GM12891 (cell line): Measurements from ENCODE around the gene HYAL4.

ENCODE experiments used
- DNase-seq: peaks from one replicate; pipeline ENCODE4 v3.0.0; 2011; ENCODE audit warnings: low spot score; ENCODE audit not compliant: insufficient read length
- FAIRE-seq: peaks from 2 replicates; lab custom pipeline; 2011; peaks lifted over from hg19 to GRCh38; lab: Jason Lieb, UNC
- PAX5 ChIP-seq: IDR thresholded peaks from 2 replicates; pipeline ENCODE4 v1.6.1; 2011; ENCODE audit warnings: low read length, moderate library complexity, mild to moderate bottlenecking; ENCODE audit not compliant: insufficient read depth, severe bottlenecking
- POLR2A ChIP-seq: IDR thresholded peaks from 2 replicates; pipeline ENCODE4 v1.6.1; 2011; ENCODE audit warnings: low read depth, low read length, control low read depth
- POLR2AphosphoS5 ChIP-seq: IDR thresholded peaks from 2 replicates; pipeline ENCODE4 v1.6.1; 2011; ENCODE audit warnings: low read depth, low read length, control low read depth
- POU2F2 ChIP-seq: IDR thresholded peaks from 2 replicates; pipeline ENCODE4 v1.6.1; 2011; ENCODE audit warnings: low read depth, mild to moderate bottlenecking, control low read depth, low read length, moderate library complexity
- SPI1 ChIP-seq: IDR thresholded peaks from 2 replicates; pipeline ENCODE4 v1.6.1; 2011; ENCODE audit warnings: low read depth, low read length, control low read depth
- TAF1 ChIP-seq: IDR thresholded peaks from 2 replicates; pipeline ENCODE4 v1.6.1; 2011; ENCODE audit warnings: low read depth, low read length, control low read depth

Gene HYAL4

DNA sequence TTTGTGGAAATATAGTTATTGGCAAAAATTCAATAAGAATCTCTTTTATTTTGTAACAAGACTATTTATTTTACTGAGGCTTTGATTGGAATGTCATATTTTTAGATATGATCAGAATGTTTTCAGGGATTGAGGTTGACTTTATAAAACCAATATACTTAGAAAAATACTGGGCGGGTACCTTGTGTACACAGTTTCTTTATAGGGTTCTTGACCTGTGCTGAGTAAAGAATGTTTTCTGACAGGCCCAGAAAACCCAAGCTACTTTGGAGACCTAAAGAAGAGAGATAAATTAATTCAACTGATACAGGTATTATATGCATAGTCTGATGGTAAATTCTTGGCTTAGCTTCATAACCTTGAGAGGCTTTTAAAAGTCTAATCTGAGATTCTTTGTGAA, 56.1 kb downstream of the HYAL4 start:
- TF ChIP-seq SPI1: no peak
- no peak for TF ChIP-seq POLR2AphosphoS5
- TF ChIP-seq TAF1: no peak
- no peak for TF ChIP-seq POU2F2
- TF ChIP-seq PAX5: no peak
- DNase-seq: no peak
- no peak for FAIRE-seq

DNA sequence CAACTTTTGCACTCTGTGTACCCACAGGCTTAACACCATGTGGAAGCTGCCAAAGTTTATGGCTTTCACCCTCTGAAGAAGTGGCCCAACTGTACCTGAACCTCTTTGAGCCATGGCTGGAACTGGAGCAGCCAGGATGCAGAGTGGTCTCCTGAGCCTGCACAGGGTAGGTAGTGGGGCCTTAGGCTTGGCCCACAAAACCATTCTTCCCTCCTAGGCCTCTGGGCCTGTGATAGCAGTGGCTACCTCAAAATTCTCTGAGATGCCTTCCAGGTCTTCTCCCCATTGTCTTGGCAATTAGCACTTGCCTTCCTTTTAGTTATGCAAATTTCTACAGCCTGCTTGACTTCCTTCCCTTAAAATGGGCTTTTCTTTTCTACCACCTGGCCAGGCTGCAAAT, 60.7 kb downstream of the HYAL4 start:
- TF ChIP-seq PAX5: no peak
- TF ChIP-seq SPI1: no peak
- TF ChIP-seq POLR2AphosphoS5: no peak
- TF ChIP-seq POU2F2: no peak
- TF ChIP-seq TAF1: no peak
- TF ChIP-seq POLR2A: no peak

DNA sequence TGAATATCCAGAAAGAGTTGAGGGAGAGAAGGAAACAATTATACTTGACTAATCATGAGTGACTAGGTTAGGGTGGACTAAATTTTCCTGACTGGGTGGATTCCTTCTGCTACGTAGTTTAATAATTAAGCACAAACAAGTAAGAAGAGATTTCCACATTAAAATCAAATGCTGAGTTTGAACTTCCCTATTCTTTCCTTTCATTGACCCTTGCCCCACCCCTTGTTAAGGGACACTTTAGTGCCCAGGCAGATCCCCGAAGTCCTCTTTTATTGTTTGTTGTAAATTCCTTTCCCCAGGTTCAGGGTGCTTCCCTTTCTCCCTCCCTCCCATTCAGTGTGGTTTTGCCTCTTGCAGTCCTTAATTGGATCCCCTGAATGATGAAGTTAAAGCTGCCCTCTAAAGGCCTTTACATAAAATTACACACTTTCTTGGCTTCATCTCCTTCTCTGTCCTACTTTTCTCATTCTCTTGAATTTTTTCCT, 71.3 kb downstream of the HYAL4 start:
- DNase-seq (no peak), FAIRE-seq (no peak)
- no peak for TF ChIP-seq SPI1

More for the DNA sequence above, 60.7 kb downstream of the HYAL4 start:
- FAIRE-seq (no peak), DNase-seq (no peak)

DNA sequence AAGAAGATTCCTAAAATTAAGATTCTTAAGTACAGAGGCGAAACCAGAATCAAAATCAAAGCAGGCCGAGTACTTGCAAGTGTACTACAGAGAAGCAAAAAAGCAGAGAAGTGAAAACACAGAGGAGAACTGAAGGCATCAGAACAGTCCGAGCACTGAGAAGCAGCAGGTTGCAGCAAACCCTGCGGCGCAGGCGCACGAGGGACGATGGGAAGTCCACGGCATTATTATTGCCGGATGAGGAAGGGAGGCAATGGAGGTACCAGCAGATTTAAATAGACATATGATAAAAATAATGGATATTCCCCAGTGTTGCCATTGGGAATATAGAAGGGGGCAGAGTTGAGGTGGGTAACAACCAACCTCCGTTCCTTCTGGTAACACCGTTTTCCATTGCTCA, 72.9 kb downstream of the HYAL4 start:
- TF ChIP-seq POU2F2: no peak
- no peak for TF ChIP-seq TAF1
- no peak for TF ChIP-seq POLR2A
- TF ChIP-seq PAX5: no peak
- FAIRE-seq (no peak), DNase-seq (no peak)

DNA sequence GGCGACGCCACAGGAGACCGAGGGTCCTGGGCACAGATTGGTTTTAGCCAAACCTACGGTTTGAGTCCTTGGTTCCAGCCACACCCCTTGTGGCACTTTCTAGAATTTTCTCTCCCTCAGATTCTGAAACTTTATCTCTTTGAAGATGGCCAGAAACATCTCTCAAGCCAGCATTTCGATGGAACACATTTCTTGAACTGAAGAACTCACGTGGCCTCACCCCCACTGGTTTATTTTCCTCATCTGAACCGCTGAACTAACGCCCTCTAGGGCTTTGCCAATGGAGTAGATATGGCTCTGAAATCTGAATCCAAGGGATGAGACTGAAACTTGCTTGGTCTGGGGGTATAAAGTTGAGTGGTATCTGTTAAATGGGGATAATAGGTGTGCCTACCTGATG, 73.3 kb downstream of the HYAL4 start:
- no peak for DNase-seq
- no peak for TF ChIP-seq PAX5
- TF ChIP-seq POLR2A: no peak
- no peak for TF ChIP-seq SPI1
- no peak for TF ChIP-seq POU2F2
- TF ChIP-seq POLR2AphosphoS5: no peak
- no peak for TF ChIP-seq TAF1
- no peak for FAIRE-seq

DNA sequence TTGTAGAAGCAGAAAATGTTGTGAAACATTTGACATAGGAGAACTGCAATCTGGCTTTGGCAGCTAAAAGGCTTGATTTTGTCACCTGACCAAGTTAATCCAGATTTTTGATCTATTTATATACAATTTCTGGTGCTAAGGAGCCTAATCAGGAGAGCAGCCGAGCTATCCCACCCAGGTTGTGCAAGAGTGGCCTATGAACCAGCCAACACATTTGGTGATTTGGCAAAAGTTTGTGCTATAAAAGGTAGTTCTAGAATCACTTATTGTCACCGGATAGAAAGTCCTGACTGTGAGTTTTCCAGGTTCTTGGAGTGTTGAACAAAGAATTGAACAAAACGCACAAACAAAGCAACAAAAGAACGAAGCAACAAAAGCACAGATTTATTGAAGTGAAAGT, 78.6 kb downstream of the HYAL4 start:
- DNase-seq: no peak
- TF ChIP-seq TAF1: no peak
- no peak for FAIRE-seq

DNA sequence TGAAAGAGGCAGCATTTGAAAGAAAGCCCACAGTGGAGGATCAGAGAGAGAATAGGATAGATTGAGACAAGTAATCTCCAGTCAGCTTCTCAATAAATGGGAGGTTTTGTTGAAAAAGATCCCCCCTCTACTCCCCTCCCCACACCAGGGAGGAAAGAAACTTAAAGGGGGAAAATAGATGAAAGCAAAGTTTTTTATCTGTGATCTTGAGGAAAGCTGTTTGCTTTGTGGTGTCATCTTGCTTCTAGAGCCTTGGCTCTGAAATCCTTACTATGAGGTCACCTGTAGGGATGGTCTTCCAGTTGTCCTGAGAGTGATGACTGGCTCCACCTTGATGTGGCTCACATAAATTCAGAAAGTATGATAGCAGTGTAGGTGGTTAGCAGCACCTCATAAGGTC, 80.0 kb downstream of the HYAL4 start, which contains the start of gene SPAM1:
Gene SPAM1 (plus strand): TSS at position 301 of the 400 bp plus-strand sequence. CDS start 28,330 bp downstream, outside the sequence.
- no peak for TF ChIP-seq PAX5
- no peak for TF ChIP-seq POLR2AphosphoS5
- TF ChIP-seq SPI1: no peak
- TF ChIP-seq TAF1: no peak
- TF ChIP-seq POU2F2: no peak
- TF ChIP-seq POLR2A: no peak
- no peak for DNase-seq
- no peak for FAIRE-seq
